Osteoblast (primary cell): ENCODE data around the gene SOX15. TPM values are rescaled to one million over a fixed set of nuclear protein-coding genes. Genes with fewer than 3 reads are reported as not detected.

ENCODE experiments used
- DNase-seq: peaks from one replicate; pipeline ENCODE4 v3.0.0; 2011; ENCODE audit warnings: low spot score, mixed read lengths; ENCODE audit not compliant: insufficient read length; ENCODE audit errors: missing footprints
- H2AFZ ChIP-seq: 2 replicates; pipeline ENCODE4 v1.6.0; 2011; ENCODE audit warnings: mild to moderate bottlenecking, low read length
- H3K27ac ChIP-seq: 2 replicates; pipeline ENCODE4 v1.5.1; 2011; ENCODE audit warnings: mild to moderate bottlenecking, low read depth, low read length, moderate library complexity
- H3K27me3 ChIP-seq: 2 replicates; pipeline ENCODE4 v1.6.0; 2012; ENCODE audit warnings: mild to moderate bottlenecking, control low read depth, inconsistent platforms, low read length, moderate library complexity; ENCODE audit not compliant: insufficient read depth
- H3K36me3 ChIP-seq: 2 replicates; pipeline ENCODE4 v1.5.1; 2011; ENCODE audit warnings: mild to moderate bottlenecking, low read length, control low read depth, moderate library complexity; ENCODE audit not compliant: insufficient read depth
- H3K4me1 ChIP-seq: 2 replicates; pipeline ENCODE4 v1.5.1; 2011; ENCODE audit warnings: mild to moderate bottlenecking, low read length, control low read depth, moderate library complexity; ENCODE audit not compliant: insufficient read depth
- H3K4me2 ChIP-seq: 2 replicates; pipeline ENCODE4 v1.6.0; 2011; ENCODE audit warnings: mild to moderate bottlenecking, low read length; ENCODE audit not compliant: insufficient read depth
- H3K4me3 ChIP-seq: fragments of 200-600 bp; sonication (generic); 3 replicates; pipeline ENCODE4 v1.5.1; 2012; ENCODE audit warnings: mild to moderate bottlenecking, low read length, inconsistent platforms; ENCODE audit not compliant: insufficient read depth
- H3K79me2 ChIP-seq: 2 replicates; pipeline ENCODE4 v1.6.0; 2012; ENCODE audit warnings: mild to moderate bottlenecking, low read length, control low read depth, inconsistent platforms; ENCODE audit not compliant: insufficient read depth
- H3K9me3 ChIP-seq: 2 replicates; pipeline ENCODE4 v1.5.1; 2011; ENCODE audit warnings: low read depth, low read length, control low read depth
- H4K20me1 ChIP-seq: 2 replicates; pipeline ENCODE4 v1.6.0; 2012; ENCODE audit warnings: mild to moderate bottlenecking, low read length, control low read depth; ENCODE audit not compliant: insufficient read depth
- total RNA-seq: library from RNA; depleted of rRNA; stranded (reverse); fragments of >200 nt; gene quantifications from 2 replicates; pipeline ENCODE4 v1.2.3, GENCODE V29; 2012
- TF ChIP-seq, protein P1 (sequence below): IDR thresholded peaks from 2 replicates; pipeline ENCODE4 v1.5.1; 2011; ENCODE audit warnings: mild to moderate bottlenecking, low read depth, low read length, moderate library complexity; ENCODE audit errors: extremely low read depth

The SOX15 gene
- total RNA-seq, 1 donor, result 0.72 TPM

DNA sequence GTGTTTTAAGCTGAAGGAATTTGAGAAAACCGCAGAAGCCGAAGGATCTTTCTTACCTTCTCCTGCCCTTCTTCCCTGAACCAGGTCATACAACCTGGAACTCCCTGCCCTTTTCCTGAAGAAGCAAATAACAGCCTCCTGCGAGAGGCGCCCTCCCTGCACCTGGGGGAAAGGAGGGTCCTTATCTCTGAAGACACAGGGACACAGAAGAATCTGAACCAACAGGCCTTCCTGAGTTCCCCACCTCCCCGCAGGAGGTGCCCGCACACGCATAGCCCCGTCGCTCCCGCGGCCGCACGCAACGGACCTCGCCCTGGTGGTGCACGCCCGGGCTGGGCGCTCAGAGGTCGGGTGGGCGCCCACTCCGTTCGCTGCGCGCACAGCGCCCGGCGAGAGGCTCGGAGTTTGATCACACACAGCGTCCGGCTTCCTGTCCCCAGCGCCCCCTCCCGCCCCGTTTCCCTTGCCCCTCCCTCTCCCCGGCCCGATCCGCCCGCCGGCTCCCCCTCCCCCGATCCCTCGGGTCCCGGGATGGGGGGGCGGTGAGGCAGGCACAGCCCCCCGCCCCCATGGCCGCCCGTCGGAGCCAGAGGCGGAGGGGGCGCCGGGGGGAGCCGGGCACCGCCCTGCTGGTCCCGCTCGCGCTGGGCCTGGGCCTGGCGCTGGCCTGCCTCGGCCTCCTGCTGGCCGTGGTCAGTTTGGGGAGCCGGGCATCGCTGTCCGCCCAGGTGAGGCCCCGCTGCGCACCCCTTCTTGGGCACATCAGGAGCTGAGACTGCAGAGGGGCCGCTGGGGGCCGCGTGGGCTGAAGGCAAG is 41.1 kb downstream of the SOX15 start, which contains the start of gene TNFSF12:
TNFSF12 (plus strand) TSS at position 474 of the 816 bp plus-strand sequence; CDS start at position 570, 96 bp downstream.
- Histone ChIP-seq H3K9me3 (no peaks in the 10 kb centered on the region), H4K20me1 (no peaks in the 10 kb centered on the region), H2AFZ (peak within 1 kb of the TSS; percentile 78), H3K27me3 (peaks cover 4% of the 10 kb centered on the region), H3K4me2 (peak within 1 kb of the TSS; percentile 88), H3K36me3 (no peaks in the 10 kb centered on the region), H3K4me3 (peak within 1 kb of the TSS; percentile 80), H3K4me1 (peaks cover 10% of the 10 kb centered on the region), H3K27ac (peak within 1 kb of the TSS; percentile 33), H3K79me2 (no peaks in the 10 kb centered on the region)
- peak; percentile 92 for DNase-seq
- TF ChIP-seq, protein P1, sequence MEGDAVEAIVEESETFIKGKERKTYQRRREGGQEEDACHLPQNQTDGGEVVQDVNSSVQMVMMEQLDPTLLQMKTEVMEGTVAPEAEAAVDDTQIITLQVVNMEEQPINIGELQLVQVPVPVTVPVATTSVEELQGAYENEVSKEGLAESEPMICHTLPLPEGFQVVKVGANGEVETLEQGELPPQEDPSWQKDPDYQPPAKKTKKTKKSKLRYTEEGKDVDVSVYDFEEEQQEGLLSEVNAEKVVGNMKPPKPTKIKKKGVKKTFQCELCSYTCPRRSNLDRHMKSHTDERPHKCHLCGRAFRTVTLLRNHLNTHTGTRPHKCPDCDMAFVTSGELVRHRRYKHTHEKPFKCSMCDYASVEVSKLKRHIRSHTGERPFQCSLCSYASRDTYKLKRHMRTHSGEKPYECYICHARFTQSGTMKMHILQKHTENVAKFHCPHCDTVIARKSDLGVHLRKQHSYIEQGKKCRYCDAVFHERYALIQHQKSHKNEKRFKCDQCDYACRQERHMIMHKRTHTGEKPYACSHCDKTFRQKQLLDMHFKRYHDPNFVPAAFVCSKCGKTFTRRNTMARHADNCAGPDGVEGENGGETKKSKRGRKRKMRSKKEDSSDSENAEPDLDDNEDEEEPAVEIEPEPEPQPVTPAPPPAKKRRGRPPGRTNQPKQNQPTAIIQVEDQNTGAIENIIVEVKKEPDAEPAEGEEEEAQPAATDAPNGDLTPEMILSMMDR, result no peak

DNA sequence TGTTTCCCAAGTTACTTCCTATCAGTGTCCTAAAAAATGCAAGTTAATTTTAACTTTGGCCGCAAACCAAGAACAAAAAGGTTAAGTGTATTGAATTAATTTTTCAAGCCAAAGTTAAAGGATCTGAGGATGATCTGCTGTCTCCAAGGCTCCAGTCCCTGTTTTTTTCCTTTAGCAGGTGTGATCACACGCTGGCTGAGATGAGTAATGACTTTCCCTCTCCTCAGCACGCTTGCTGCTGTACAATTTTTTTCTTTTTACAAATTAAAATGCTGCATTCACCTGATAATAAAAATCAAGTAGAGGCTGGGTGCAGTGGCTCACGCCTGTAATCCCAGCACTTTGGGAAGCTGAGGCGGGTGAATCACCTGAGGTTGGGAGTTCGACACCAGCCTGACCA is 45.0 kb downstream of the SOX15 start:
- TF ChIP-seq, protein P1, result no peak
- Histone ChIP-seq H2AFZ (no peak overlapping the region), H3K4me1 (peaks cover 10% of the 10 kb centered on the region), H3K9me3 (no peaks in the 10 kb centered on the region), H3K27ac (no peak overlapping the region), H3K4me3 (no peak overlapping the region), H3K27me3 (peaks cover 15% of the 10 kb centered on the region), H3K4me2 (no peak overlapping the region), H3K36me3 (no peaks in the 10 kb centered on the region), H4K20me1 (no peaks in the 10 kb centered on the region), H3K79me2 (no peaks in the 10 kb centered on the region)
- DNase-seq, result peak; percentile 18

DNA sequence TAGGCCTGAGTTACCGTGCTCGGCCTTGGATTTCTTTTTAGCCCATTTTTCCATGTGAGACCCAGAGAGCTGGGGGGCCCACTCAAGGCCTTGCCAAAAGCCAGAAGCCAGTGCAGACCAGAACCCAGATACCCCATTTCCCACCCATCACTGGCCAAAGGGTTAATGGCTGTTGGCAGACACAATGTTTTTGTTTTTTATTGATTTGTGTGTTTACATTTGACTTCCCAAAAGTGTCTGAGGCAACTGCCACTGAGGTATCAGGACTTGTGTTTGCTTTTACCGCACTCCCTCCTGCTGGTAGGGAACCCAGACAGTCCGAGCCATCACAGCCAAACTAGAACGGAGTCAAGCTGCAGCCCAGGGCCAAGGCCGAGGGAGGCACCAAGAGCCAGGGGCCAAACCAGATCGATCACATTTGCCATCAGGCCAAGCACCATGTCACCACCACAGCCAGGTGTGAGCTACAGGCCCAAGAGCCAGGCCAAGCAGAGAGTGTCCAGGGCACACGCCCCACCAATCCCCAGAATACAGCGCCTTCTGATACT is 48.7 kb downstream of the SOX15 start:
- TF ChIP-seq, protein P1, result no peak
- Histone ChIP-seq H3K4me2 (no peak overlapping the region), H3K36me3 (no peaks in the 10 kb centered on the region), H3K9me3 (peaks cover 10% of the 10 kb centered on the region), H2AFZ (no peak overlapping the region), H4K20me1 (no peaks in the 10 kb centered on the region), H3K27ac (no peak overlapping the region), H3K27me3 (peaks cover 15% of the 10 kb centered on the region), H3K4me1 (peaks cover 3% of the 10 kb centered on the region), H3K4me3 (no peak overlapping the region), H3K79me2 (no peaks in the 10 kb centered on the region)
- DNase-seq, result no peak

DNA sequence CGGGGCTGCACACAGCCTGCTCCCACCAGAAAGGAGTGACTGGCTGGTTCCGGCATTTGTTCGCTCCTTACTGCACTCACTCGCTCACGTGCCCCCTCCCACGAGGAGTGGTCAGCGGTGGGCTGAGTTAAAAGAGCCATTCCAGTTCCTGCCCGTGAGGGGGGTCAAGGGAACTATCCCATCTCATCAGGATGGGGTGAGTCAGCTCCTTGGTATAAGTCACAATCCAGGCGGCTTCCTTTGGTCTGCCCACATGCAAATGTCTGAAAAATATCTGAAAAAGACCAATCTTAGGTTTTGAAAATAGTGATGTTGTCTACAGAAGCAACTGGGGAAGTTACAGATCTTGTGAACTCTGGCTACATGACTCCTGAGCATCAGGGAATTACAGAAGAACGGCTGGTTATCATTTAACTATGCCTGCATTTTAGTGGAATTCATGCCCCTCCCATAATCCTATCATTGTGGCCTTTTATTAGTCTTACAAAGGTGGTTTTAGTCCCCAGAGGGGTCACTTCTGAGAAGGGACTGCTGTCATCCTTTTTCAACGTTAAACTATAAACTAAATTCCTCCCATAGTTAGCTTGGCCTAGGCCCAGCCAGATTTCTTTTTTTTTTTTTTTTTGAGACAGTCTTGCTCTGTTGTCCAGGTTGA is 50.9 kb downstream of the SOX15 start:
- TF ChIP-seq, protein P1, result no peak
- no peak for DNase-seq
- Histone ChIP-seq H3K4me2 (no peak overlapping the region), H3K4me3 (no peak overlapping the region), H3K27ac (no peak overlapping the region), H2AFZ (no peak overlapping the region), H3K36me3 (no peaks in the 10 kb centered on the region), H4K20me1 (no peaks in the 10 kb centered on the region), H3K27me3 (peaks cover 14% of the 10 kb centered on the region), H3K4me1 (peaks cover 3% of the 10 kb centered on the region), H3K9me3 (peaks cover 10% of the 10 kb centered on the region), H3K79me2 (no peaks in the 10 kb centered on the region)
